ENCODE data around the gene STEAP4. TPM values are rescaled to one million over a fixed set of nuclear protein-coding genes. Genes with fewer than 3 reads are reported as not detected.
"Not testable (repeated sequence)": the region's sequence is repeated elsewhere in the genome, so short reads cannot be mapped to it uniquely, and the experiment has no call there.

Gene STEAP4
- total RNA-seq, 1 donor from 2014 or later, result 105 TPM

GRCh38 chr7:88268858-88269257 lies 37.8 kb downstream of the STEAP4 start:
- no peak for DNase-seq (ENCODE audit: low spot score)

DNA sequence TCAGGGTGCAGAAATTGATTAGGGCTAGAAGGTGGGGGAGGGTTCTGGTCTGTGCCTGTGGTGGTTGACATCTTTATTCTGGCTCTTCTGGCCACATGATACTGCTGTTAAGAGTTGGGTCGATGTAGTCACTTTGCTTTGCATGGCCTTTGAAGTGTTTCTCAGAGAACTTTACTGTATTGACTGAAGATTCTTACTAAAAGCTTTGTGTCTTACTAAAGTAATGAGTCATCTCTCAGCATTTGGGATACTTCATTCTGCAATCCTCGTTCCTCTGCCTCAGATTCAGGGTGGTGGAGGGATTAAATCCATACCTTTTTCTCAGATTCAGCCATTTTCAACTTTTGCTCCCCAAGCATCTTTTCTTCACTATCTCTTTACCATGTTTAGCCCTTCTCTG lies 38.6 kb downstream of the STEAP4 start:
- DNase-seq (ENCODE audit: low spot score), result no peak

DNA sequence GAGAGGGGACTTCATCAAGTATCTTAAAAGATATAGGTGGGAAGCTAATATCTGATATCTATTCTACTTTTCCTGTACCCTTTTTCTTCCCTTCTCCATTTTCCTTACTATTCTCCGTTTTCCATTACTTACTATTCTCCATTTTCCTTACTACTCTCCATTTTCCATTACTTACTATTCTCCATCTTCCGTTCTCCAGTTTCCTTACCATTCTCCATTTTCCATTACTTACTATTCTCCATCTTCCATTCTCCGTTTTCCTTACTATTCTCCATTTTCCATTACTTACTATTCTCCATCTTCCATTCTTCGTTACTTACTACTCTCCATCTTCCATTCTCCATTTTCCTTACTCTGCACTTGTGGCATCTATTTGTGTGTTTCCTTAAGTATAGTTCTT lies 39.3 kb downstream of the STEAP4 start:
- DNase-seq (ENCODE audit: low spot score), result no peak

- not testable (repeated sequence) for DNase-seq (ENCODE audit: low spot score)
Observed at GRCh38 chr7:88264987-88265386, 41.7 kb downstream of the STEAP4 start.

GRCh38 chr7:88262562-88262961 lies 44.1 kb downstream of the STEAP4 start:
- DNase-seq (ENCODE audit: low spot score), result no peak

DNA sequence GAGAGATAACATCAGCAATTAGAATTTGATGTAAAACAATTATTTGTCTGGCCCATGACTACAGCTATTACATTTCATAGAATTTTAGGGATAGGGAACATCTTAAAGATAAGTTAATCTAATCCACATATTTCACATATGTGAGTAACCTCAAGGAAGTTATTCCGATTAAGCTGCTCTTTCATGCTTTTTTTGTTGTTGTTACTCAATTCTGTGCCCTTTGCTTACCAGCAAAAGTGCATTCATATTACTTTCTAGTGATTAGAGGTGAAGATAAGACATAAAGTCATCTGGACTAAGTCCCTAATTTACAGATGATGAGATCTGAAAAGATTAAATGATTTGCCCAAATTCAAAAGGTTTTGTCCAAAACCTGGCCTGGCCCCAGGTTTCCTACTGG lies 46.0 kb downstream of the STEAP4 start:
- no peak for DNase-seq (ENCODE audit: low spot score)

DNA sequence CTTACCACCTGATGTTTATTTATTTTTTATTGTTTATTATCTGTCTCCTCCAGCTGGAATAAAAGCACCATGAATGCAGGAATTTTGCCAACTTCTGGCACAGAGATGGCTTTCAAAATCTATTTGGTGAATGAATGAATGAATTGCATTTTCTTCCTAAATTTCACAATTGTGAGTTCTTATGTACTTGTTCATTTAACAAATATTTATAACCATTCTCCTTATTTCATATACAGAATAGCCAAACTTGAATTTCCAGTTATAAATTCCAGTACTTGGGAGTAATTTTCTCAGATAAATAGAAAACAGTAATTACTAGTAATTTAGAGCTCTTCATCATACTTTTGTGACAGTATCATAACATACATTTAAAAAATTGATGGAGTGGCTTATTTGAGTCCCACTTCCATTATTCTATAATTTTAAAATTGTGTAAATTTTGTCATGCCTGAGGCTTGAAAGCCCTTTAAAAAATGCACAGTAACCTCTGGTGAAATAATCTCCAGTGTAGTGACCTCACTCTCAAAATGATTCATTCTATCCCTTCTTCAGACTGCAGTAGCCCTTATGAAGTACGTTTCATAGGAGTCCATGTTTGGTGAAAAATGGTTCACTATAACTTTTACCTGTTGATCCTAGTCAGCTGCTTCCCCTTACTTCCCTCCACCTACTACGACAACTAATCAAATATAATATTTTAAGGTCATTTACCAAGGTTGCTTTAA lies 46.9 kb downstream of the STEAP4 start:
- no peak for DNase-seq (ENCODE audit: low spot score)

DNA sequence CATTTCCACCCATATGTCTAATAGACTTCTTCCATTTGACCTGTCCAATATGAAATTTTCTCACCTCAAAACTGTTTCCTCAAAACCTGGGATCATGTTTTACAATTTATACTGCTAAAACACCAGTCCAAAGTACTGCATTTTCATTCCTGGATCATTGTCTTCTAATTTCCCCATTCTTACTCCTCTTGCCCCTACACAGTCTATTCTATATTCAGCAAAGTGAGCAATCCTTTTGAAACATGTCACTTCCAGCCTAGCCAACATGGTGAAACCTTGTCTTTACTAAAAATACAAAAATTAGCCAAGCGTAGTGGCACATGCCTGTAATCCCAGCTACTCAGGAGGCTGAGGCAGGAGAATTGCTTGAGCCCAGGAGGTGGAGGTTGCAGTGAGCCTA lies 48.4 kb downstream of the STEAP4 start:
- not testable (repeated sequence) for DNase-seq (ENCODE audit: low spot score)

GRCh38 chr7:88256906-88257305 lies 49.8 kb downstream of the STEAP4 start:
- DNase-seq (ENCODE audit: low spot score), result no peak

GRCh38 chr7:88254721-88255424 lies 51.8 kb downstream of the STEAP4 start:
- no peak for DNase-seq (ENCODE audit: low spot score)

GRCh38 chr7:88253640-88254039 lies 53.1 kb downstream of the STEAP4 start:
- no peak for DNase-seq (ENCODE audit: low spot score)

- no peak for DNase-seq (ENCODE audit: low spot score)
Observed at GRCh38 chr7:88244258-88244657, 62.4 kb downstream of the STEAP4 start.

DNA sequence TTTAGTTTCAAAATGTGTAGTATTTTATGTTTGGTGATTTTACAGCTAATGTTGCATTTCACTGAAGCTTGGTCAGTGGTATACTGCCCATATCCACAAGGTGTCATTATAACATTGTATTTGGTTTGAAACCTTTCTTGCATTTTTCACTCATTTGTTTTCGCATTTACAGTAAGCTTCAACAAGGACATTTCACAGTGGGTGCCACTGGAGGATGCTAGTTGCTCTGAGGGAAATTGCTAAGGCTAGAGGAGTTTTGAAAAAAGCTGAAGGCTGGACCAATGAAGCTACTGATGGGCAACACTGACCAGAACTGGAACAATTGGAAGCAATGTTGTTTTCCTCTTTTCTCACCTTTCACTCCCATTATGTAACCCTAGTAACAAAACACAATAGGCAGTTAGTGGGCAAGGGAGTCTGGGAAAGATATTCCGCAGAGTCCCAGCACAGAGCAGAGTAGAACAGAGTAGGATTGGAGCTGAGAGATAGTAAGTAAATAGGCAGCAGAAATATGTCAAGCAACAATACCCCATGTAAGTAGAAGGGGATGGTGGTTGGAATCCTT lies 63.3 kb downstream of the STEAP4 start:
- no peak for DNase-seq (ENCODE audit: low spot score)

GRCh38 chr7:88239852-88240251 lies 66.8 kb downstream of the STEAP4 start:
- DNase-seq (ENCODE audit: low spot score), result no peak

DNA sequence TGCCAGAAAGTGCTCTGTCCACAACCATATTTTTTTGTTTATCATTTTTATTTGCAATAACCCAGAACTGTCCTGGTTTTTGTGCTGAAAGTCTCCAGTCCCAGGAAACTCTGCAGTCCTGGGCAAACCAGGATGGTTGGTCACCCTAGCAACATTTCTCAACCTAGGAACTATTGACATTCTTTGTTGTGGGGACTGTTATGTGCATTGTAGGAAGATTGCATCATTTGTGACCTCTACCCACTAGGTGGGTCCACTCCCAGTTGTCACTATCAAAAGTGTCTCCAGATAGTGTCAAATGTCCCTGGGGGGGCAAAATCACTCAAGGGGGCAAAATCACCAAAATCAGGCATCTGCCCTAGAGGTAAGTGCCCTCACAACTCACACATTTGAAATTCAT lies 72.9 kb downstream of the STEAP4 start:
- no peak for DNase-seq (ENCODE audit: low spot score)

GRCh38 chr7:88230646-88231045 lies 76.0 kb downstream of the STEAP4 start:
- DNase-seq (ENCODE audit: low spot score), result no peak

DNA sequence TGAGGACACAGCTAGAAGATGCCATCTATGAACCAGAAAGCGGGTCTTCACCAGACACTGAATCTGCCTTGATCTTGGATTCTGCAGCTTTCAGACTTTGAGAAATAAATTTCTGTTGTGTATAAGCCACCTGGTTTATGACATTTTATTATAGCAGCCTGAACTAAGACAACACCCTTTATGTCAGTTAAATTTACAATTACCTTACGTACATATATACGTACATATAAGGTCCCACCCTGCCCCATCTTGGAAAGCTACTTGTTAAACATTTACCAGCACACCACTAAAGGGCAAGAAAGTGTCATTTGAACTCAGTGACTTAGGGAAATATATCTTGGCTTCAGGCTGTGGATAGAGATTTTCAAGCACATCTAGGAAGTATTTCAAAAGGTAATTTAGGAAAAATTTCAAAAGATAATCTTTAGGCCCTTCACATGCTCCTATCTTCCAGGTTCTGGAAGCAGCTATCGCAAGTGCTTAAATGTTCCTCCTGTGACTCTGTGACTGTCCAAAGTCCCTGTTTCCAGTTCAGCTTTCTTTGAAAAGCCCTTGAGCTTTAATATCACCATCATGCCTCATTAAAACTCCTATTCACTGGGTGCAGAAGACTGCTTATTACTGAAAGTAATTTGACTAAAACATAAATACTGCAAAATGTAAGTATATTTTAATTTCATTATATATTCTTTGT lies 77.2 kb downstream of the STEAP4 start:
- no peak for DNase-seq (ENCODE audit: low spot score)

DNA sequence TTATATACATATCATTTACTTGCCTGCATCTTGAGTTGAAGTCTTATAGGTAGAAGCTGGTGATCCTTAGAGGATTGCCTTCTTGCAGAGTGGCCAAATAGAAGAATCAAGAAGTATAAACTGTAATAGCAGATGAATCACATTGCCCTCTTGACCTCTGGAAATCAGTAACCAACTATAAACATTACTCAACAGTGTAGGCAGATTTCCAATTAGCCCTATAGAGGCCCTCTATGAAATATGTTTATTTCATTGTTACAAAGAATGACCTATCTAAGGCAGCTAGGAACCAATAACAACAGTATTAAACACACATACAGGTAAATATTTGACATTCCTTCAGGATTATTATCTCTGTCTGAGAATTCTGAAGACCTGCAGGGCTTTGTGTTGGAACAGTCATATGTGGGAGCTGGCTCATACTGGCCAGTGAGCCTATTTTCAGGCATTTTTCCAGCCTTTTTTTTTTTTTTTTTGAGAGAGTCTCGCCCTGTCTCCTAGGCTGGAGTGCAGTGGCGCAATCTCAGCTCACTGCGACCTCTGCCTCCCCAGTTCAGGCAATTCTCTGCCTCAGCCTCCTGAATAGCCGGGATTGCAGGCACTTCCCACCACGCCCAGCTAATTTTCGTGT lies 79.7 kb downstream of the STEAP4 start:
- no peak for DNase-seq (ENCODE audit: low spot score)

DNA sequence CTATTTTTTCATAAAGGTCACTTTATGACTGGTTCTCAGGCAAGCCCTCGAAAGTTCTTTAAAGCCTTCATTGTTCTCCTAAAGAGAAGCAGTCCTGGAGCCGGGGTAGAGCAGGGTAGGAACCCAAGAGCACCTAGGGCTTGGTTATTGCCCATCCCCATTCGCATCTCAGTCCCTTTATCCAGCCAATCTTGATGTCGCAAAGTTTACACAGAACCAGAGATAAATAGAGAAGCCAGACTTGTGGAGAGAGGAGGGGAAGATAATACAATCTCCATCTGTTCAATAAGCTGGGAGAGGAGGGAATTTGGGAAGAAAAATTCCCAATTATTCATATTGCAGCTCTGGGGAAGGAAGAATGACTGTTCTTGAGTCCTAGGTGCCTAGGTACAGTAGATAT lies 80.5 kb downstream of the STEAP4 start:
- no peak for DNase-seq (ENCODE audit: low spot score)

DNA sequence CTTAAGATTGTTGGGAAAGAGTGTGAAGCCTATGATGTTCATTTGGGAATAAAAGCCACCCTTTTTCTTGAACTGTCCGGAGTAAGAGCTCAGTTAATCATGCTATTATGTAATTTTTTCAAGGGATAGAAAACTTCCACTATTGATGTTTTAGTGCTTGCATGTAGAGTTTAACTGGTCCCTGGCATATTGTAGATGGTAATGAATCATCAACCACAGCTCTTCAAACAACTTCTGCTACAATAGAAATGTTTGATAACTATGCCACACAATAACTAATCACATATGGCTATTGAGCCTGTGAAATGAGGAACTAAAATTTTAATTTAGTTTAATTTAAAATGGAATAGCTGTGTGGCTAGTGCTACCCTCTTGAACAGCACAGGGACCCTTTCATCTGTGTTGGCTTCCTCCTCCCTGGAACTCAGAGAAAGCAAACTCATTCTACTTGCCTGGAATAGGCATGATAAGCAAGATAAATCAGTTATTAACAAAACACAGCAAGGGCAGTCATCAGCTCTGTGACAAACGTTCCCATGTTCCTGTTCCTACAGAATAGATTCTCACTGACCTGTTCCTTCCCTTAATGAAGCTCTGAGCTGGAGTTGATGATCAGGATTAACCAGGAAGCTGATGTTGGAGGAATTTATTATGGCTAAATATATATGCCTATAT lies 82.0 kb downstream of the STEAP4 start:
- no peak for DNase-seq (ENCODE audit: low spot score)

- no peak for DNase-seq (ENCODE audit: low spot score)
Observed at GRCh38 chr7:88223265-88223664, 83.4 kb downstream of the STEAP4 start.
